Ectodermal cell (in vitro differentiated cells): ENCODE results near the gene PDZD7.
A peak's percentile ranks its signal among the peaks of the same experiment; 100 is the strongest.

Experiments used
- H3K27ac ChIP-seq: 2 replicates; pipeline ENCODE4 v1.7.0; 2013; ENCODE audit warnings: mild to moderate bottlenecking, low read depth, low read length; ENCODE audit not compliant: insufficient read depth, poor library complexity, severe bottlenecking
- H3K27me3 ChIP-seq: 2 replicates; pipeline ENCODE4 v1.7.0; 2013; ENCODE audit warnings: mild to moderate bottlenecking, low read length; ENCODE audit not compliant: insufficient read depth, control insufficient read depth, poor library complexity, severe bottlenecking
- H3K36me3 ChIP-seq: one replicate; pipeline ENCODE4 v1.7.0; 2013; ENCODE audit warnings: low read length; ENCODE audit not compliant: control insufficient read depth, insufficient read depth
- H3K4me1 ChIP-seq: one replicate; pipeline ENCODE4 v1.7.0; 2013; ENCODE audit warnings: low read length; ENCODE audit not compliant: control insufficient read depth, insufficient read depth
- H3K4me3 ChIP-seq: 2 replicates; pipeline ENCODE4 v1.7.0; 2013; ENCODE audit warnings: low read depth, low read length, control low read depth; ENCODE audit not compliant: insufficient read depth
- H3K9me3 ChIP-seq: 2 replicates; pipeline ENCODE4 v1.7.0; 2013; ENCODE audit warnings: mild to moderate bottlenecking, low read length, moderate library complexity; ENCODE audit not compliant: control insufficient read depth
- WGBS, 2 experiments: methylation state at CpG; one replicate each; pipeline ENCODE4 v1.1.7; 2013; ENCODE audit warnings: missing lambda C conversion rate in 2 of 2; 5-methylcytosine and 5-hydroxymethylcytosine counted together

PDZD7 gene

DNA sequence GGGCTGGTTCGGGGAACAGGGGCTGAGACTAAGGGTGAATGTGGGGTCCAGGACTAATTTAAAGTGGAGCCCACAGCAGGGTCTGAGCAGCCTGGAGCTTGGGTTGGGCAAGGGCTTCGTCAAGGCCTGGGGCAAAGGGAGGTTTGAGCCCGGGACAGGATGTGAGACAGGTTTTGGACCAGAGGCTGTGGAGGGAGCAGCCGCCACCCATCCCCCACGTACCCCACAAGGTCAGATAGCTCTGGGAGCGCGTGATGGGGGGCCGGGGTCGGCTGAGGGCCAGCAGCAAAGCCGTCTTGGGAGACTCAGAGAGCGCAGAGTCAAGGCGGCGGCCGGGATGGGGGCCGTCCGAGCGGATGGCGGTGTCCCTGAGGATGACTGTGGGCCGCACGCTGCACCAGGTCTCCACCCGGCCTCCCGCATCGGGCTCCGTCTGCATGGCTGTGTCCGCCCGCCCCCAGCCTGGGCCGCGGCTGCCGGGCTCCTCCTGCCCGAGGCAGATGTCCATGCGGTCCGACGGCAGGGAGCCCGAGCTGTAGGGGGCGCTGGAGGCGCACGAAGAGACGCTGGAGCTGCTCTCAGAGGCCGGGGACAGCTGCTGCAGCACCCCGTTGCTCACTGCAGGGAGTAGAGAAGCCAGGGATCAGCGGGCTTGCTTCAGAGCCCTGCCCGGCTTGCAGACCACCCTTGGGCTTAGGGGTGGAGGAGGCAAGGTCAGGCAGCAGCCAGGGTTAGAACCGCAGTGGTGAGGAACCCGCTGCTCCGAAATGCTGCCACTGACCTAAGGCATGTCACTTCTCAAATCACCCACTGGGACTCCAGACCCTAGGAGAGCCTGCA lies 12.1 kb downstream of the PDZD7 start:
- Histone ChIP-seq H3K27me3 (peaks cover 59% of the 10 kb centered on the region), H3K4me3 (peak overlapping the region; percentile 9), H3K9me3 (no peaks in the 10 kb centered on the region), H3K36me3 (no peaks in the 10 kb centered on the region), H3K27ac (no peak overlapping the region), H3K4me1 (peaks cover 14% of the 10 kb centered on the region)
- WGBS, 2 experiments = 8 to 9% methylated on average over 45 of the region's 45 CpGs

DNA sequence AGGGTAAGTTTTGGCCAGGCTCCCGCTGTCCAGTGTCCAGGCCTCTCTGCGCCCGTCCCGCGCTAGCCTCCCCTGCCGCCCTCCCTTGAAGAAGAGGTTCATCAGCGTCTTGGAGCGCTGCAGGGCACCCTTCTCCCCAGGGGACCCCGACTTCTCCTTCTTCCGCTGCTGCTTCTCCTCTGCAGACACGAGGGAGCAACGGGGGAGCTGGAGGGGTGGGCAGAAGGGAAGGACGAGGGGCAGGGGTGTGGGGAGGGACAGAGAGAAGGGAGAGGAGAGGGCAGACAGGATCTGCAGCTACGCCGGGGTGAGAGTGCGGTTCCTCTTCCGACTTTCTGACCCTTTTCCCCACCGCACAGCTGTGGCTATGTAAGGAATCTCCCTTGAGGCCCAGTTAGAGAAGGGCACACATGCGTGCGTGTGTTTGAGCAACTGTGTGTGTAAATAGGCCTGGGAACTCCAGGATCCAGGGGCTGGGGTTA lies 12.8 kb downstream of the PDZD7 start:
- Histone ChIP-seq H3K27me3 (peaks cover 59% of the 10 kb centered on the region), H3K27ac (no peak overlapping the region), H3K4me3 (no peak overlapping the region), H3K9me3 (no peaks in the 10 kb centered on the region), H3K4me1 (peaks cover 14% of the 10 kb centered on the region), H3K36me3 (no peaks in the 10 kb centered on the region)
- WGBS, 2 experiments = 12 to 14% methylated on average over 20 of the region's 20 CpGs

DNA sequence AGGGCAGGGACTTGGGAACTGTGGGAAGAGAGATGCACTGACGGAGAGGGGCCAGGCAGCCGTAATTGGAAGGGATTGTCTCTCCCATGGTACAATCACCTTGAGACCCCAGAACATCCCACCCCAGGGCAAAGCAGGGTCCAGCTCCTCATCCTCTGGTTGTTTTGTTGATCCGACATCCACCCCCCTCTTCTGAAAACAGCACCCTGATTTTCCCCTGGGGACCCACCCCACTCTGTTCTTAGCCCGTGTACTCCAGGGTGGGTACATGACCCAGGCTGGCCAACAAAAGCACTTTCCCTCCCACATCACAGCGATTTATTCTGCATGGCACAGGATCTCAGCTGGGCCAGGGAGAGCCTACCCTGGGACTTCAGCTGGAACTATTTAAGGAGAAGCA lies 14.1 kb downstream of the PDZD7 start:
- WGBS, 2 experiments = 56 to 65% methylated on average over 5 of the region's 5 CpGs
- Histone ChIP-seq H3K27me3 (peaks cover 59% of the 10 kb centered on the region), H3K27ac (no peak overlapping the region)

DNA sequence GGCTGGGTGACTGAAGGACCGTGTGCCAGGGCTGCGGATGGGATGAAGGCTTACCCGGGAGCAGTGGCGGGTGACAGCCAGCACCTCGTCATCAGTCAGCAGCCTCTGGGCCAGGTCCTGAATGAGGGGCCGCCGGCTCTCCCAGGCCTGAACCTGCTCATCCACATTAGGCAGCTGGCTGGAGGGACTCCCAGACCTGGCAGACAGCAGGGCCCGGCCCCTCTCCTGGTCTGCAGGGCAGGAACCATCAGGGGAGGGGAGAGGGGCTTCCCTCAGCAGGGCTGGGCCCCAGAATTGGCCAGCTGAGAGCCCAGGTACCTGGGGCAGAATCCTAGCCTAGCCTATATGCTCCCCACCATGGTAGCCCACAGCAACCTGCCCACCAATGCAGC lies 15.4 kb downstream of the PDZD7 start:
- no peaks in the 10 kb centered on the region for H3K9me3 ChIP-seq
- H3K27me3 ChIP-seq = peaks cover 58% of the 10 kb centered on the region
- no peak overlapping the region for H3K27ac ChIP-seq
- peaks cover 14% of the 10 kb centered on the region for H3K4me1 ChIP-seq
- H3K4me3 ChIP-seq = no peak overlapping the region
- no peaks in the 10 kb centered on the region for H3K36me3 ChIP-seq
- WGBS, 2 experiments = 87 to 88% methylated on average over 8 of the region's 8 CpGs

More for the DNA sequence above, 14.1 kb downstream of the PDZD7 start:
- H3K9me3 ChIP-seq = no peaks in the 10 kb centered on the region
- H3K36me3 ChIP-seq = no peaks in the 10 kb centered on the region
- H3K4me3 ChIP-seq = no peak overlapping the region
- H3K4me1 ChIP-seq = peaks cover 14% of the 10 kb centered on the region

DNA sequence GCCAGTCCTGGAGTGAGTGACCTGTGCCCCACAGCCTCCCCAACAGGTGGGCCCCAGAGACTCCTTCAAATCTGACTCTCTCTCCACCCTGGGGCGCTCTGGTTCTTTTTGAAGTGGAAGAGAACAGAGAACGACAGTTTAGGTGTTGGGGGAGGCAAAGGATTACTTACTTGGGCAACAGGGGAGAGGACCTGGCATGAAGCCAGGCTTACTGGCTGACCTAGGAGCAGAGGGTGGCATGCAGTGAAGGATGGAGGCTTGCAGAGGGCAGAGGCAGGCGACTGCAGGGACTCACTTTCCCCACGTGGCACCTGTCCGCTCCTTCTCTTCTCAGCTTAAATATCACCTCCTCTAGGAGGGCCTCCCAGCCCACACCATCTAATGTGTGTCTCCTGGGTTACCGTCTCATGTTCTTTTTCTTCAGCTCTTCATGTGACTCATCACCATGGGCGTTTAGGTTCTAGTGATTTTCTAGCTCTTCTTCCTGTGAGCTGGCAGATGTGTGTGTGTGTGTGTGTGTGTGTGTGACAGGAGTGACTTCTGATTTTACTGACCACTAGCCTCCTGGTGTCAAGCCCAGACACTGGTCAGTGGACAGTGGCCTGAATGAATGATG lies 15.9 kb downstream of the PDZD7 start:
- peaks cover 53% of the 10 kb centered on the region for H3K27me3 ChIP-seq
- no peaks in the 10 kb centered on the region for H3K36me3 ChIP-seq
- 52 to 60% methylated on average over 6 to 7 of the region's 7 CpGs for WGBS, 2 experiments
- H3K27ac ChIP-seq = no peak overlapping the region
- no peak overlapping the region for H3K4me3 ChIP-seq
- H3K9me3 ChIP-seq = no peaks in the 10 kb centered on the region
- peaks cover 14% of the 10 kb centered on the region for H3K4me1 ChIP-seq

DNA sequence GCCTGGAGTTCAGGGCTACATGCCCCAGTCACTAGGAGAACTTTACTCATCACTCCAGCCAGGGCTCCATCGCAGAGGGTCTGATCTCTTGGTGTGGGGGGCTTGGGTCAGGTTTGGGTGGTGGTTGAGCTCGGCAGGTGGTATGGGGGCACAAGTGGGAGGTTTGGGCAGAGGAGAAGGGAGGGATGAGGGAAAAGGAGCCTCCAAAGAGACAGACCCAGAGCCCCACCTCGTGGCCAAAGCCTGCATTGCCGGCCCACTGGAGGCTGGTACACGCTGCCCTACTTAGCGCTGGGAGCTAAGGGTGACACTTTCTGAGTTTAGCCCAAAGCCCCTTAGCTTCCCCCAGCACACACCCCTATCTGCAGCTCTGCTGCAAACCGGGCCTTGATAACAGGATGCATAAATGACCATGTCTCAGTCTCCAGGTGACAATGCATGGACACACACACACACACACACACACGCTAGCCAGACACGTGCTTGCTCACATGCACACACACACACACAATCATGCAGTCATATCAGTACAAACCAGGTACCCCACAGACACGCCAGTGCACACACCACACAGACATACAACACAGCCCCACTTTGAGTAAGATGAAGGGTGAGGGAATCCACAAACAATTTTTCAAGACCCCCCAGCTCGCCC lies 16.6 kb downstream of the PDZD7 start:
- H3K36me3 ChIP-seq = no peaks in the 10 kb centered on the region
- H3K4me3 ChIP-seq = no peak overlapping the region
- 22 to 24% methylated on average over 11 of the region's 11 CpGs for WGBS, 2 experiments
- H3K4me1 ChIP-seq = peaks cover 14% of the 10 kb centered on the region
- no peak overlapping the region for H3K27ac ChIP-seq
- no peaks in the 10 kb centered on the region for H3K9me3 ChIP-seq
- peaks cover 46% of the 10 kb centered on the region for H3K27me3 ChIP-seq

- Histone ChIP-seq H3K4me3 (no peak overlapping the region), H3K27ac (no peak overlapping the region), H3K9me3 (no peaks in the 10 kb centered on the region), H3K36me3 (no peaks in the 10 kb centered on the region), H3K27me3 (peaks cover 36% of the 10 kb centered on the region), H3K4me1 (peaks cover 20% of the 10 kb centered on the region)
- 67 to 68% methylated on average over 9 of the region's 9 CpGs for WGBS, 2 experiments
Observed at GRCh38 chr10:101013365-101013825, 17.5 kb downstream of the PDZD7 start.

- 44 to 48% methylated on average over 14 of the region's 14 CpGs for WGBS, 2 experiments
- Histone ChIP-seq H3K4me3 (no peak overlapping the region), H3K4me1 (peaks cover 19% of the 10 kb centered on the region), H3K9me3 (no peaks in the 10 kb centered on the region), H3K27ac (no peak overlapping the region), H3K36me3 (no peaks in the 10 kb centered on the region), H3K27me3 (peaks cover 30% of the 10 kb centered on the region)
Observed at GRCh38 chr10:101012525-101013364, 18.2 kb downstream of the PDZD7 start.

- no peak overlapping the region for H3K4me3 ChIP-seq
- WGBS, 2 experiments = 66 to 68% methylated on average over 22 of the region's 22 CpGs
- H3K4me1 ChIP-seq = peaks cover 19% of the 10 kb centered on the region
- H3K36me3 ChIP-seq = peaks cover under 1% of the 10 kb centered on the region
- H3K27me3 ChIP-seq = peaks cover 20% of the 10 kb centered on the region
- H3K9me3 ChIP-seq = no peaks in the 10 kb centered on the region
- H3K27ac ChIP-seq = no peak overlapping the region
Observed at GRCh38 chr10:101011517-101012423, 19.2 kb downstream of the PDZD7 start.
